Ovary (tissue), 3 donors: ENCODE results near the gene ARL6IP4.

Experiments
- EP300 ChIP-seq: sonication (generic); formaldehyde crosslinking; IDR thresholded peaks from one replicate; pipeline ENCODE4 v1.6.1; 2017; ENCODE audit warnings: antibody characterized with exemption
- POLR2A ChIP-seq: fragments of 450-650 bp; IDR thresholded peaks from one replicate; pipeline ENCODE4 v1.6.1; 2017; ENCODE audit warnings: antibody characterized with exemption, mild to moderate bottlenecking, moderate library complexity
- TF ChIP-seq, protein P1 (sequence below), 3 donors: fragments of 450-650 bp in 2 of 3; fragments of 200-600 bp in 1 of 3; IDR thresholded peaks; one replicate each; pipeline versions ENCODE4 v1.5.1 to v1.8.0; 2016 to 2022; ENCODE audit warnings: antibody characterized with exemption in 3 of 3, mild to moderate bottlenecking in 1 of 3
- donor health status: DM: no; HTN: no; CAD: no.

DNA sequence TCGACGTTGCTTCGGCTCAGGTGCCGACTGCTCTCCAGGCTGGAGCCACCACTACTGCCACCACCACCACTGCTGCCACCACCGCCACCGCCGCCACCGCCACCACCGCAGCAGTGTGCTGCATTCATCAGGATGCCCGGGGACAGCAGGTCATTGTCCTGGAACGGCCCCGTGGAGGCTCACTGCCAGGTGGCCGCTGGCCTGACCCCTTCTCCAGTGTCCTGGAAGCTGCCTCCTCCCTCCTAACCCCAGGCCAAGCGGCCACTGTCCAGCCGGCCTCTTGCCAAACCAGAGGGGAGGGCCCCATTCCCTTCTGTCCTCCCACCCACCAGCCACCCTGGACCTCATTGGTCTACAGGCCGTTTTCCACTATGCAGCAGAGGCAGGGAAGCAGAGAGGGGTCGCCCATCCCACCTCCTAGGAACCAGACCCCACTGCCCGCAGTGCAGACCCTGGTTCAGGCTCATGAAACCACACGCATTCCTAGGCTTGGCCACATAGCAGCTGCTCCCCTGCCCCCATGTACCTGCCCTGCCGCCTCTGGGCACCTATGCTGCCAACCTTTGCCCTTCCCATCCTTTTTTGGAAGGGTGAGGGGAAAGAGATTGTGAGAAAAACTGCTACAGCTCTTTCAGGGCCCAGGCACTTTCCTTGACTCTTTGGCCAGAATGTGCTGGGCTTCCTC, 15.2 kb downstream of the ARL6IP4 start:
- TF ChIP-seq, protein P1, sequence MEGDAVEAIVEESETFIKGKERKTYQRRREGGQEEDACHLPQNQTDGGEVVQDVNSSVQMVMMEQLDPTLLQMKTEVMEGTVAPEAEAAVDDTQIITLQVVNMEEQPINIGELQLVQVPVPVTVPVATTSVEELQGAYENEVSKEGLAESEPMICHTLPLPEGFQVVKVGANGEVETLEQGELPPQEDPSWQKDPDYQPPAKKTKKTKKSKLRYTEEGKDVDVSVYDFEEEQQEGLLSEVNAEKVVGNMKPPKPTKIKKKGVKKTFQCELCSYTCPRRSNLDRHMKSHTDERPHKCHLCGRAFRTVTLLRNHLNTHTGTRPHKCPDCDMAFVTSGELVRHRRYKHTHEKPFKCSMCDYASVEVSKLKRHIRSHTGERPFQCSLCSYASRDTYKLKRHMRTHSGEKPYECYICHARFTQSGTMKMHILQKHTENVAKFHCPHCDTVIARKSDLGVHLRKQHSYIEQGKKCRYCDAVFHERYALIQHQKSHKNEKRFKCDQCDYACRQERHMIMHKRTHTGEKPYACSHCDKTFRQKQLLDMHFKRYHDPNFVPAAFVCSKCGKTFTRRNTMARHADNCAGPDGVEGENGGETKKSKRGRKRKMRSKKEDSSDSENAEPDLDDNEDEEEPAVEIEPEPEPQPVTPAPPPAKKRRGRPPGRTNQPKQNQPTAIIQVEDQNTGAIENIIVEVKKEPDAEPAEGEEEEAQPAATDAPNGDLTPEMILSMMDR (IDR thresholded peaks at IDR 0.05): no peak
- TF ChIP-seq POLR2A (no peak), EP300 (no peak)
